Stomach (tissue), 19 donors: ENCODE measurements around the gene GP5. TPM values are rescaled to one million over a fixed set of nuclear protein-coding genes. Genes with fewer than 3 reads are reported as not detected.

Source experiments
- DNase-seq, 2 donors: peaks; one replicate each; pipeline versions ENCODE4 v3.0.0 to v3.0.0-alpha.2; 2013 to 2019
- H3K27ac ChIP-seq, 5 donors: fragments of 200-600 bp in 4 of 5; sonication (generic) in 4 of 5; one replicate each; pipeline ENCODE4 v1.5.1; 2013 to 2019; ENCODE audit warnings: mild to moderate bottlenecking in 1 of 5, moderate library complexity in 1 of 5
- H3K27me3 ChIP-seq, 3 donors: fragments of 200-600 bp; sonication (generic); one replicate each; pipeline ENCODE4 v1.5.1; 2017 to 2019; ENCODE audit warnings: mixed run types in 1 of 3
- H3K36me3 ChIP-seq, 4 donors: fragments of 200-600 bp; sonication (generic); 1 replicate in 3 of 4; 2 replicates in 1 of 4; pipeline ENCODE4 v1.5.1; 2016 to 2019
- H3K4me1 ChIP-seq, 4 donors: fragments of 200-600 bp; sonication (generic); one replicate each; pipeline ENCODE4 v1.5.1; 2016 to 2019
- H3K4me3 ChIP-seq, 4 donors: fragments of 200-600 bp; sonication (generic) in 3 of 4; one replicate each; pipeline ENCODE4 v1.5.1; 2016 to 2019; ENCODE audit warnings: mild to moderate bottlenecking in 1 of 4
- H3K9me3 ChIP-seq, 4 donors: fragments of 200-600 bp; sonication (generic); one replicate each; pipeline ENCODE4 v1.5.1; 2016 to 2019
- EP300 ChIP-seq: sonication (generic); formaldehyde crosslinking; IDR thresholded peaks from one replicate; pipeline ENCODE4 v1.6.1; 2017; ENCODE audit warnings: antibody characterized with exemption
- POLR2A ChIP-seq, 4 donors: fragments of 450-650 bp; IDR thresholded peaks; one replicate each; pipeline ENCODE4 v1.6.1; 2016; ENCODE audit warnings: antibody characterized with exemption in 4 of 4, control low read depth in 2 of 4, mild to moderate bottlenecking in 1 of 4, moderate library complexity in 1 of 4
- POLR2AphosphoS5 ChIP-seq, 3 donors: sonication (generic); formaldehyde crosslinking; IDR thresholded peaks; one replicate each; pipeline ENCODE4 v1.6.1; 2016; ENCODE audit warnings: antibody characterized with exemption in 3 of 3
- WGBS, 5 donors: extraction: QIAGEN DNeasy Blood & Tissue Kit in 3 of 5; methylation state at CpG; one replicate each; pipeline versions ENCODE4 v1.1.5 to v1.1.7; 2013 to 2018; 5-methylcytosine and 5-hydroxymethylcytosine counted together
- intact Hi-C: fragments of 100-400 bp; cut with DNase I; formaldehyde crosslinking; loops from one replicate; pipeline ENCODE4 v1.15.1; 2023; ENCODE audit warnings: low total_unique reads
- long read RNA-seq, 10 donors: transcript quantifications; one replicate each; lab custom pipeline, GENCODE V29; 2026
- polyA plus RNA-seq, 3 donors: library from polyadenylated mRNA; stranded (reverse); fragments of 200-250 nt; gene quantifications; one replicate each; pipeline ENCODE4 v1.2.3, GENCODE V29; 2013
- total RNA-seq, 5 donors: library from RNA; depleted of rRNA; stranded (reverse); fragments of >200 nt; gene quantifications; one replicate each; pipeline versions ENCODE4 v1.1.0 to v1.2.3, GENCODE V29; 2014 to 2016
- TF ChIP-seq, protein P1 (sequence below), 7 experiments: fragments of 450-650 bp in 4 of 7; fragments of 200-600 bp in 3 of 7; sonication (generic) in 3 of 7; IDR thresholded peaks; one replicate each; pipeline ENCODE4 v1.5.1; 2016 to 2019; ENCODE audit warnings: antibody characterized with exemption in 7 of 7, control low read depth in 2 of 7, mild to moderate bottlenecking in 1 of 7
- donor health status: healthy with polysubstance abuse.
- donor health status: Bipolar disorder and iron deficiency.
- donor health status: healthy.

Gene GP5
- total RNA-seq (under 1 TPM in 1 of 5 donors, not detected in 4; 0.18 TPM), polyA plus RNA-seq (not detected)
- long read RNA-seq, donor 1, partial matches to known transcripts: 0 of 1 reads
- long read RNA-seq, donor 1, other reads (novel, unspliced or antisense): 0 of 1 reads
- long read RNA-seq, donor 2, partial matches to known transcripts: 0 of 1 reads
- long read RNA-seq, donor 2, other reads (novel, unspliced or antisense): 0 of 1 reads
- long read RNA-seq, donor 3: 0 reads
- long read RNA-seq, donor 4: 0 reads
- long read RNA-seq, donor 5: 0 reads
- long read RNA-seq, donor 6: 0 reads
- long read RNA-seq, donor 7: 0 reads
- long read RNA-seq, donor 8: 0 reads
- long read RNA-seq, donor 9: 0 reads
- long read RNA-seq, donor 10, partial matches to known transcripts: 0 of 1 reads
- long read RNA-seq, donor 10, other reads (novel, unspliced or antisense): 0 of 1 reads

- H3K27ac ChIP-seq: no peak within 1 kb of the TSS
- no peaks in the 10 kb centered on the region for H3K9me3 ChIP-seq
- no peak for DNase-seq
- intact Hi-C loops: no loop called here
- TF ChIP-seq POLR2A (IDR thresholded peaks at IDR 0.05): no peak
- TF ChIP-seq, protein P1, sequence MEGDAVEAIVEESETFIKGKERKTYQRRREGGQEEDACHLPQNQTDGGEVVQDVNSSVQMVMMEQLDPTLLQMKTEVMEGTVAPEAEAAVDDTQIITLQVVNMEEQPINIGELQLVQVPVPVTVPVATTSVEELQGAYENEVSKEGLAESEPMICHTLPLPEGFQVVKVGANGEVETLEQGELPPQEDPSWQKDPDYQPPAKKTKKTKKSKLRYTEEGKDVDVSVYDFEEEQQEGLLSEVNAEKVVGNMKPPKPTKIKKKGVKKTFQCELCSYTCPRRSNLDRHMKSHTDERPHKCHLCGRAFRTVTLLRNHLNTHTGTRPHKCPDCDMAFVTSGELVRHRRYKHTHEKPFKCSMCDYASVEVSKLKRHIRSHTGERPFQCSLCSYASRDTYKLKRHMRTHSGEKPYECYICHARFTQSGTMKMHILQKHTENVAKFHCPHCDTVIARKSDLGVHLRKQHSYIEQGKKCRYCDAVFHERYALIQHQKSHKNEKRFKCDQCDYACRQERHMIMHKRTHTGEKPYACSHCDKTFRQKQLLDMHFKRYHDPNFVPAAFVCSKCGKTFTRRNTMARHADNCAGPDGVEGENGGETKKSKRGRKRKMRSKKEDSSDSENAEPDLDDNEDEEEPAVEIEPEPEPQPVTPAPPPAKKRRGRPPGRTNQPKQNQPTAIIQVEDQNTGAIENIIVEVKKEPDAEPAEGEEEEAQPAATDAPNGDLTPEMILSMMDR (IDR thresholded peaks at IDR 0.05): no peak
- no peak for TF ChIP-seq EP300
- no peak for TF ChIP-seq POLR2AphosphoS5 (IDR thresholded peaks at IDR 0.05)
- peaks cover 13 to 25% (median 20%) of the 10 kb centered on the region in 4 donors for H3K4me1 ChIP-seq
- H3K36me3 ChIP-seq: peaks cover 0 to 4% (median under 1%) of the 10 kb centered on the region in 4 donors
- WGBS, 5 donors: 62 to 87% (median 78%) methylated on average over 2 of the region's 2 CpGs
- peaks cover 0 to 45% (median 15%) of the 10 kb centered on the region in 3 donors for H3K27me3 ChIP-seq
- H3K4me3 ChIP-seq: peak within 1 kb of the TSS; percentile 5 to 42 (median 28)
Measured at GRCh38 chr3:194399166-194399565, at the start of gene GP5. GP5 (minus strand) TSS chr3:194399266; CDS start chr3:194398282, 984 bp downstream.

DNA sequence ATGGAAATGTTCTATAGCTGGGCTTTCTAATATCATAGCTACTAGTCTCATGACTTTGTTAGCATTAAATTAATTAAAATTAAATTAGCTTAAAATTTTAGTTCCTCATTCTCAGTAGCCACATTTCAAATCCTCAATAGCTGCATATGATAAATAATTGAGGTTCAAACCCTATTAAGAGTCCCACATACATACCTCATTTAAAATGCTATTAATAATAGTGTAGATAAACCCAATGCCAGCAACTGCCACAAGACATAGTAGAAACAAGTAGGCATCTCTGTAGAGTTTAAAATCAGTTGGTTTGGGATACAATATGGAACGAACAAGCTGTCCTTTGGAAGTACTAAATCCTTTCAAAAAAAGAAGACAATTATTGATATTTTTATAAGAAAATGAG is 48.6 kb upstream of the GP5 start:
- 35 to 86% (median 70%) methylated on average over 1 of the region's 1 CpG for WGBS, 5 donors
- Histone ChIP-seq H3K27ac (peak overlapping the region in 3 of 5 donors; percentile 15 to 54 (median 52)), H3K4me3 (no peak overlapping the region), H3K36me3 (peaks cover 45 to 92% (median 83%) of the 10 kb centered on the region in 4 donors), H3K27me3 (no peaks in the 10 kb centered on the region), H3K9me3 (no peaks in the 10 kb centered on the region), H3K4me1 (peaks cover 0 to 21% (median 10%) of the 10 kb centered on the region in 4 donors)
- intact Hi-C loops: no loop called here
- DNase-seq: no peak
- TF ChIP-seq EP300 (no peak), POLR2A (IDR thresholded peaks at IDR 0.05) (no peak), POLR2AphosphoS5 (IDR thresholded peaks at IDR 0.05) (no peak)
- TF ChIP-seq, protein P1 (IDR thresholded peaks at IDR 0.05): no peak

DNA sequence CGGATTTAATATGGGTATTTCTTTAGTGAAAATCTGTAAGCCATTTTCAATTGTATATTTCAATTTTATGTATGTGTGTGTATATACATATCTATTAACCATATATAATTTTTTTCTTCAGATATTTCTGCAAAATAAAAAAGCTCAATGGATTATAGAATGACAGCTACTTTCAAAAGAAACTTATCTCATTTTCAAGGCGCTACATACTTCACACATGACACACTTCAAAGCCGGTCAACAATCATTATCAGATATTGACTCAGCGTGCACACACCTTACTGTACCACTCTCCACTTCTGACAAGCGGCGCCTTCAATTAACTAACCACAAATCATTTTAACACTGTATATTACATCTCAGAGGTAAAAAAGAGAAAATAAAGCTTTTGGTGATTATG is 48.1 kb upstream of the GP5 start:
- no peaks in the 10 kb centered on the region for H3K27me3 ChIP-seq
- intact Hi-C loops: no loop called here
- 33 to 63% (median 50%) methylated on average over 6 of the region's 6 CpGs for WGBS, 5 donors
- peaks cover 40 to 90% (median 82%) of the 10 kb centered on the region in 4 donors for H3K36me3 ChIP-seq
- peaks cover 0 to 21% (median 10%) of the 10 kb centered on the region in 4 donors for H3K4me1 ChIP-seq
- no peak overlapping the region for H3K4me3 ChIP-seq
- DNase-seq: peak; percentile 49 to 89
- TF ChIP-seq POLR2A (IDR thresholded peaks at IDR 0.05) (no peak), POLR2AphosphoS5 (IDR thresholded peaks at IDR 0.05) (peak in 2 of 3 donors; percentile 67)
- H3K9me3 ChIP-seq: no peaks in the 10 kb centered on the region
- peak overlapping the region in 4 of 5 donors; percentile 17 to 54 (median 42) for H3K27ac ChIP-seq

DNA sequence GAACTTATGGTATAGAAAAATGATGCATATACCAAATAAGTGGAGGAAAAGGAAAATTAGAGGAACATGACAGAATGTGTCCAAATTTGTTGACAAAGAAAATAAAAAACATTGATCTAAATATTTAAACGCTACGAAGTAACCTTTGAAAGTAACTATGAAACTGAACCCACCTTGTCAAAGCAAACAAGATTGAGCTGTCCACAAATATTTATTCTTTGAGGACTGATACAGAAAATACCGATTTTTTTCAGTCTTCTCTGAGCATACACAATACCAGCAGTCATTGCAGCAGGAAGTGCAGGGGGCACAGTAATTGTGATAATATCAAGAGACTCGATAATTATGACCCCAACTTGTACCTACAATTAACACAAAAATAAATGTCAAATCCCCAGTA is 47.7 kb upstream of the GP5 start:
- TF ChIP-seq, protein P1 (IDR thresholded peaks at IDR 0.05): no peak
- no peak for TF ChIP-seq POLR2A (IDR thresholded peaks at IDR 0.05)
- TF ChIP-seq POLR2AphosphoS5 (IDR thresholded peaks at IDR 0.05): no peak
- TF ChIP-seq EP300: no peak
- Histone ChIP-seq H3K4me3 (no peak overlapping the region), H3K36me3 (peaks cover 36 to 90% (median 82%) of the 10 kb centered on the region in 4 donors), H3K27ac (peak overlapping the region in 3 of 5 donors; percentile 17 to 45 (median 33)), H3K27me3 (no peaks in the 10 kb centered on the region), H3K4me1 (peaks cover 0 to 21% (median 10%) of the 10 kb centered on the region in 4 donors), H3K9me3 (no peaks in the 10 kb centered on the region)
- peak in 1 of 2 donors; percentile 31 for DNase-seq
- WGBS, 5 donors: 26 to 56% (median 38%) methylated on average over 4 of the region's 4 CpGs
- intact Hi-C loops: no loop called here
